K562 (cell line): ENCODE results near the gene OSBPL3. TPM values are rescaled to one million over a fixed set of nuclear protein-coding genes. Genes with fewer than 3 reads are reported as not detected.

Source experiments
- ATAC-seq: fragments of 200-7000 bp; cut with Tn5 transposase; 3 replicates; pipeline ENCODE4 v1.9.1; 2020; ENCODE audit warnings: moderate library complexity
- BruUV-seq: library from RNA; stranded (reverse); fragments of 400-500 nt; replicated peaks from 2 replicates; lab custom pipeline; 2021; lab: Mats Ljungman, UMichigan
- CTCF ChIA-PET: fragments of 300-600 bp; formaldehyde crosslinking; extraction: SDS; loops from one replicate; lab custom pipeline; 2021; ENCODE audit warnings: low intra/inter-chr PET ratio; lab: Yijun Ruan, JAX
- POLR2A ChIA-PET: fragments of 300-600, 350-650 bp; sonication (Branson Sonifier 250); formaldehyde crosslinking; extraction: SDS; loops from one replicate; lab custom pipeline; 2021; ENCODE audit warnings: antibody characterized with exemption, inconsistent platforms; lab: Yijun Ruan, JAX
- DNase-seq, 4 experiments: peaks; one replicate each; pipeline versions ENCODE4 v3.0.0 to v3.0.0-alpha.2; 2011 to 2018; ENCODE audit warnings: low spot score in 3 of 4, mixed read lengths in 3 of 4; ENCODE audit errors: extremely low read depth in 1 of 4
- FAIRE-seq: peaks from 2 replicates; lab custom pipeline; 2011; peaks lifted over from hg19 to GRCh38; lab: Jason Lieb, UNC
- H2AFZ ChIP-seq: 2 replicates; pipeline ENCODE4 v1.6.0; 2011; ENCODE audit warnings: low read depth, low read length, control low read depth, inconsistent platforms
- H3K27ac ChIP-seq: fragments of 200-600 bp; 3 replicates; pipeline ENCODE4 v1.8.0; 2011; ENCODE audit warnings: low read depth, mild to moderate bottlenecking, control low read depth, inconsistent platforms, low read length, moderate library complexity, mixed read lengths; ENCODE audit errors: extremely low read depth
- H3K27me3 ChIP-seq, 2 experiments: fragments of 300-600 bp in 1 of 2; 2 replicates in 1 of 2; 3 replicates in 1 of 2; pipeline versions ENCODE4 v1.6.0 to v1.8.0; 2011; ENCODE audit warnings: inconsistent platforms in 2 of 2, low read length in 2 of 2, mild to moderate bottlenecking in 1 of 2, mixed read lengths in 1 of 2, moderate library complexity in 1 of 2; ENCODE audit not compliant: control insufficient read depth in 2 of 2, insufficient read depth in 2 of 2
- H3K36me3 ChIP-seq: fragments of 300-600 bp; 3 replicates; pipeline ENCODE4 v1.8.0; 2011; ENCODE audit warnings: mild to moderate bottlenecking, low read length, inconsistent platforms; ENCODE audit not compliant: control insufficient read depth, insufficient read depth
- H3K4me1 ChIP-seq, 2 experiments: fragments of 200-600 bp in 1 of 2; replicated peaks in 1 of 2; 2 replicates in 1 of 2; 3 replicates in 1 of 2; pipeline versions ENCODE4 v1.5.1 to v1.8.0; 2011; ENCODE audit warnings: inconsistent platforms in 2 of 2, low read length in 2 of 2, mild to moderate bottlenecking in 1 of 2, mixed read lengths in 1 of 2, moderate library complexity in 1 of 2; ENCODE audit not compliant: control insufficient read depth in 2 of 2, insufficient read depth in 2 of 2
- H3K4me2 ChIP-seq: 2 replicates; pipeline ENCODE4 v1.6.1; 2011; ENCODE audit warnings: low read length, control low read depth, inconsistent platforms, mixed read lengths; ENCODE audit not compliant: insufficient read depth
- H3K4me3 ChIP-seq: fragments of 200-600 bp; sonication (generic), shearing (Covaris generic); 2 replicates; pipeline ENCODE4 v1.5.1; 2016; ENCODE audit warnings: control low read depth, inconsistent platforms
- H3K79me2 ChIP-seq: fragments of 200-600 bp; 3 replicates; pipeline ENCODE4 v1.8.0; 2011; ENCODE audit warnings: low read length, inconsistent platforms; ENCODE audit not compliant: control insufficient read depth, insufficient read depth
- H3K9ac ChIP-seq, 2 experiments: 2 replicates each; pipeline versions ENCODE4 v1.6.0 to v1.6.1; 2011; ENCODE audit warnings: low read depth in 2 of 2, low read length in 2 of 2, control low read depth in 1 of 2, inconsistent platforms in 1 of 2, mild to moderate bottlenecking in 1 of 2, mixed read lengths in 1 of 2; ENCODE audit not compliant: insufficient read depth in 1 of 2
- H3K9me1 ChIP-seq: one replicate; pipeline ENCODE4 v1.6.0; 2011; ENCODE audit warnings: inconsistent platforms, mild to moderate bottlenecking, low read length, moderate library complexity; ENCODE audit not compliant: control insufficient read depth, insufficient read depth
- H3K9me3 ChIP-seq: replicated peaks from 2 replicates; pipeline ENCODE4 v1.5.1; 2011; ENCODE audit warnings: low read depth, low read length, inconsistent platforms; ENCODE audit not compliant: control insufficient read depth, insufficient read depth
- H4K20me1 ChIP-seq: replicated peaks from 2 replicates; pipeline ENCODE4 v1.6.1; 2011; ENCODE audit warnings: low read length, inconsistent platforms, mixed read lengths; ENCODE audit not compliant: control insufficient read depth, insufficient read depth
- CTBP1 ChIP-seq: fragments of 450-650 bp; IDR thresholded peaks from 2 replicates; pipeline ENCODE4 v1.6.1; 2016; ENCODE audit warnings: borderline replicate concordance
- CTCF ChIP-seq, 3 experiments: IDR thresholded peaks in 2 of 3; conservative IDR thresholded peaks in 1 of 3; 2 replicates each; pipeline ENCODE4 v1.5.1; 2011 to 2012; ENCODE audit warnings: low read length in 3 of 3, mild to moderate bottlenecking in 3 of 3, control low read depth in 2 of 3, improper control_type of control experiment in 1 of 3, inconsistent platforms in 1 of 3, low read depth in 1 of 3, mixed read lengths in 1 of 3, moderate library complexity in 1 of 3; ENCODE audit not compliant: insufficient read depth in 2 of 3
- EHMT2 ChIP-seq: fragments of 450-650 bp; IDR thresholded peaks from 2 replicates; pipeline ENCODE4 v1.6.1; 2018; ENCODE audit warnings: antibody characterized with exemption
- ESRRA ChIP-seq: fragments of 450-650 bp; IDR thresholded peaks from 2 replicates; pipeline ENCODE4 v1.6.1; 2014; ENCODE audit warnings: low read depth, mild to moderate bottlenecking, moderate library complexity, borderline replicate concordance
- FOXM1 ChIP-seq, 2 experiments: fragments of 450-650 bp in 1 of 2; sonication (generic) in 1 of 2; formaldehyde crosslinking in 1 of 2; IDR thresholded peaks; 2 replicates each; pipeline versions ENCODE4 v1.6.1 to v1.9.0; 2017 to 2022; ENCODE audit warnings: low read depth in 2 of 2, mild to moderate bottlenecking in 2 of 2, missing genetic modification reagents in 1 of 2, moderate library complexity in 1 of 2
- IRF2 ChIP-seq: sonication (generic); formaldehyde crosslinking; IDR thresholded peaks from 2 replicates; pipeline ENCODE4 v1.8.1; 2022; ENCODE audit warnings: mild to moderate bottlenecking, missing genetic modification reagents
- NFXL1 ChIP-seq: fragments of 450-650 bp; formaldehyde crosslinking; IDR thresholded peaks from 2 replicates; pipeline ENCODE4 v1.4.0; 2021; ENCODE audit warnings: mild to moderate bottlenecking
- PHB ChIP-seq: fragments of 250-450 bp; sonication (Bioruptor Pico); IDR thresholded peaks from 2 replicates; pipeline ENCODE4 v1.5.0; 2021
- PURB ChIP-seq: sonication (generic); formaldehyde crosslinking; IDR thresholded peaks from 2 replicates; pipeline ENCODE4 v1.9.0; 2021; ENCODE audit warnings: low read depth, mild to moderate bottlenecking, missing genetic modification reagents
- SRSF3 ChIP-seq: fragments of 200-400 bp; formaldehyde crosslinking; IDR thresholded peaks from 2 replicates; pipeline ENCODE4 v1.6.1; 2016; ENCODE audit warnings: mild to moderate bottlenecking, low read length, moderate library complexity; ENCODE audit not compliant: insufficient read depth
- TCF7 ChIP-seq: sonication (generic); IDR thresholded peaks from 2 replicates; pipeline ENCODE4 v1.6.1; 2016; ENCODE audit warnings: antibody characterized with exemption, borderline replicate concordance
- TEAD4 ChIP-seq, 2 experiments: sonication (generic) in 1 of 2; formaldehyde crosslinking in 1 of 2; IDR thresholded peaks; 2 replicates each; pipeline versions ENCODE4 v1.6.1 to v1.8.0; 2012 to 2022; ENCODE audit warnings: borderline replicate concordance in 1 of 2, inconsistent platforms in 1 of 2, low read length in 1 of 2, mild to moderate bottlenecking in 1 of 2, missing genetic modification reagents in 1 of 2
- ZC3H8 ChIP-seq: fragments of 450-650 bp; IDR thresholded peaks from 2 replicates; pipeline ENCODE4 v1.6.1; 2017
- ZKSCAN1 ChIP-seq: fragments of 150-350 bp; IDR thresholded peaks from 2 replicates; pipeline ENCODE4 v1.6.1; 2016; ENCODE audit warnings: low read depth, low read length
- ZNF551 ChIP-seq: fragments of 250-450 bp; sonication (Bioruptor Pico); IDR thresholded peaks from 2 replicates; pipeline ENCODE4 v1.5.0; 2021; ENCODE audit warnings: mild to moderate bottlenecking, moderate library complexity
- WGBS: fragments of 100-300 bp; shearing (Covaris generic); methylation state at CpG from one replicate; pipeline ENCODE4 v1.1.6; 2016; ENCODE audit warnings: low coverage, mixed read lengths; ENCODE audit not compliant: insufficient coverage; ENCODE audit errors: missing lambda C conversion rate; 5-methylcytosine and 5-hydroxymethylcytosine counted together
- in situ Hi-C: fragments of 300-500 bp; cut with MboI; formaldehyde crosslinking; loops from 4 replicates; pipeline ENCODE4 v1.15.0; 2018; ENCODE audit warnings: inconsistent platforms, mixed read lengths
- intact Hi-C: fragments of 100-400 bp; cut with micrococcal nuclease; formaldehyde crosslinking; loops from 2 replicates; pipeline ENCODE4 v1.14.2; 2022
- polyA plus RNA-seq, 8 experiments: library from polyadenylated mRNA; depleted of rRNA in 4 of 8; stranded (reverse) in 5 of 8; unstranded in 3 of 8; fragments of >200 nt; fragmentation: Nextera tagmentation in 2 of 8; fragmentation: Illumina TruSeq in 1 of 8; extraction: Ambion mirVana in 2 of 8; extraction: Trizol in 1 of 8; gene quantifications; 2 replicates each; pipeline versions ENCODE4 v1.2.1 to v1.2.3, GENCODE V29; 2011 to 2014; ENCODE audit warnings: inconsistent platforms in 1 of 8, missing spikeins in 1 of 8
- total RNA-seq, 7 experiments: library from RNA; depleted of rRNA in 6 of 7; stranded (reverse); fragments of >200 nt in 6 of 7; fragmentation: Illumina TruSeq in 2 of 7; extraction: Trizol in 2 of 7; gene quantifications; 2 replicates each; pipeline versions ENCODE4 v1.2.1 to v1.2.3, GENCODE V29; 2011 to 2021; ENCODE audit warnings: low replicate concordance in 1 of 7
- TF ChIP-seq, protein P1 (sequence below): fragments of 250-450 bp; sonication (Bioruptor Pico); IDR thresholded peaks from 2 replicates; pipeline ENCODE4 v1.8.0; 2022; ENCODE audit warnings: moderate library complexity, mild to moderate bottlenecking, inconsistent platforms

OSBPL3 gene
- total and polyA plus RNA-seq, 9 of the 15 experiments (the other 6 are each of a cell fraction or from before 2014, with no cell fraction given): 4.8 to 37.2 (median 26.5) TPM

- H2AFZ ChIP-seq: no peak overlapping the region
- H3K4me3 ChIP-seq: no peak overlapping the region
- no peaks in the 10 kb centered on the region for H3K79me2 ChIP-seq
- H3K36me3 ChIP-seq: peaks cover 71% of the 10 kb centered on the region
- no TSS peak for BruUV-seq
- H3K4me1 ChIP-seq: peaks cover 9 to 22% of the 10 kb centered on the region in 2 experiments; a peak in 4 of 5 replicates
- intact Hi-C loops (no loop called here), in situ Hi-C loops (no loop called here)
- TF ChIP-seq PURB (no peak), ZKSCAN1 (no peak), PHB (CRISPR knock-in tag) (no peak), IRF2 (CRISPR knock-in tag) (no peak), CTCF (IDR thresholded peaks at IDR 0.05 in 2 of 3, conservative IDR thresholded peaks at IDR 0.05 in 1 of 3; ENCODE audit: insufficient read depth in 2 of 3, low read depth in 1 of 3, low read length in 3 of 3) (no peak), EHMT2 (no peak), FOXM1 (IDR thresholded peaks at IDR 0.05; ENCODE audit: low read depth) (no peak), FOXM1 (CRISPR knock-in tag; IDR thresholded peaks at IDR 0.05; ENCODE audit: low read depth) (no peak), CTBP1 (no peak), NFXL1 (no peak), SRSF3 (no peak), ESRRA (no peak), TEAD4 (IDR thresholded peaks at IDR 0.05; ENCODE audit: low read length) (no peak), TEAD4 (CRISPR knock-in tag; IDR thresholded peaks at IDR 0.05; ENCODE audit: borderline replicate concordance) (no peak), ZC3H8 (no peak), TCF7 (no peak), ZNF551 (CRISPR knock-in tag) (no peak)
- TF ChIP-seq, protein P1, sequence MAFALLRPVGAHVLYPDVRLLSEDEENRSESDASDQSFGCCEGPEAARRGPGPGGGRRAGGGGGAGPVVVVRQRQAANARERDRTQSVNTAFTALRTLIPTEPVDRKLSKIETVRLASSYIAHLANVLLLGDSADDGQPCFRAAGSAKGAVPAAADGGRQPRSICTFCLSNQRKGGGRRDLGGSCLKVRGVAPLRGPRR: no peak
- ChIA-PET CTCF (no interaction called here), POLR2A (no interaction called here)
- H3K9me1 ChIP-seq: no peaks in the 10 kb centered on the region
- FAIRE-seq (no peak), DNase-seq (no peak), ATAC-seq (no peak)
- H3K4me2 ChIP-seq: no peak overlapping the region
- H3K9ac ChIP-seq: no peak overlapping the region
- no peaks in the 10 kb centered on the region for H4K20me1 ChIP-seq
- no peak overlapping the region for H3K27ac ChIP-seq
- no peaks in the 10 kb centered on the region for H3K27me3 ChIP-seq
- 92% methylated on average over 12 of the region's 12 CpGs for WGBS
- no peaks in the 10 kb centered on the region for H3K9me3 ChIP-seq
Measured at GRCh38 chr7:24866004-24866615, 113.9 kb downstream of the OSBPL3 start.
